ENCODE measurements around the gene RNU2-63P.

- no peak for TF ChIP-seq POLR2A (IDR thresholded peaks at IDR 0.05)
- TF ChIP-seq CTCF (IDR thresholded peaks at IDR 0.05) = no peak
Observed at GRCh38 chr2:88060907-88061275, 44.5 kb upstream of the RNU2-63P start.

All from adrenal gland (tissue), 5 donors.